ENCODE data around the gene SPATA9. TPM values are rescaled to one million over a fixed set of nuclear protein-coding genes. Genes with fewer than 3 reads are reported as not detected.

The SPATA9 gene
- total and polyA plus RNA-seq, 9 of the 15 experiments (the other 6 are each of a cell fraction or from before 2014, with no cell fraction given): 0.16 to 5.5 (median 0.39) TPM; not detected in 3

- no peak for TF ChIP-seq HOXB6 (CRISPR knock-in tag; IDR thresholded peaks at IDR 0.05; ENCODE audit: borderline replicate concordance)
- no peak for TF ChIP-seq ID3 (CRISPR knock-in tag; IDR thresholded peaks at IDR 0.05)
- TF ChIP-seq ID3 (tag; IDR thresholded peaks at IDR 0.05): no peak
- no peak for TF ChIP-seq ZNF586 (CRISPR knock-in tag; conservative IDR thresholded peaks at IDR 0.05)
- TF ChIP-seq, protein P1, sequence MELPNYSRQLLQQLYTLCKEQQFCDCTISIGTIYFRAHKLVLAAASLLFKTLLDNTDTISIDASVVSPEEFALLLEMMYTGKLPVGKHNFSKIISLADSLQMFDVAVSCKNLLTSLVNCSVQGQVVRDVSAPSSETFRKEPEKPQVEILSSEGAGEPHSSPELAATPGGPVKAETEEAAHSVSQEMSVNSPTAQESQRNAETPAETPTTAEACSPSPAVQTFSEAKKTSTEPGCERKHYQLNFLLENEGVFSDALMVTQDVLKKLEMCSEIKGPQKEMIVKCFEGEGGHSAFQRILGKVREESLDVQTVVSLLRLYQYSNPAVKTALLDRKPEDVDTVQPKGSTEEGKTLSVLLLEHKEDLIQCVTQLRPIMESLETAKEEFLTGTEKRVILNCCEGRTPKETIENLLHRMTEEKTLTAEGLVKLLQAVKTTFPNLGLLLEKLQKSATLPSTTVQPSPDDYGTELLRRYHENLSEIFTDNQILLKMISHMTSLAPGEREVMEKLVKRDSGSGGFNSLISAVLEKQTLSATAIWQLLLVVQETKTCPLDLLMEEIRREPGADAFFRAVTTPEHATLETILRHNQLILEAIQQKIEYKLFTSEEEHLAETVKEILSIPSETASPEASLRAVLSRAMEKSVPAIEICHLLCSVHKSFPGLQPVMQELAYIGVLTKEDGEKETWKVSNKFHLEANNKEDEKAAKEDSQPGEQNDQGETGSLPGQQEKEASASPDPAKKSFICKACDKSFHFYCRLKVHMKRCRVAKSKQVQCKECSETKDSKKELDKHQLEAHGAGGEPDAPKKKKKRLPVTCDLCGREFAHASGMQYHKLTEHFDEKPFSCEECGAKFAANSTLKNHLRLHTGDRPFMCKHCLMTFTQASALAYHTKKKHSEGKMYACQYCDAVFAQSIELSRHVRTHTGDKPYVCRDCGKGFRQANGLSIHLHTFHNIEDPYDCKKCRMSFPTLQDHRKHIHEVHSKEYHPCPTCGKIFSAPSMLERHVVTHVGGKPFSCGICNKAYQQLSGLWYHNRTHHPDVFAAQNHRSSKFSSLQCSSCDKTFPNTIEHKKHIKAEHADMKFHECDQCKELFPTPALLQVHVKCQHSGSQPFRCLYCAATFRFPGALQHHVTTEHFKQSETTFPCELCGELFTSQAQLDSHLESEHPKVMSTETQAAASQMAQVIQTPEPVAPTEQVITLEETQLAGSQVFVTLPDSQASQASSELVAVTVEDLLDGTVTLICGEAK (IDR thresholded peaks at IDR 0.05): peak; percentile 80
- TF ChIP-seq, protein P1 (CRISPR knock-in tag; IDR thresholded peaks at IDR 0.05): no peak
- 0 out of 2 replicates have a peak, but pooled peaks have one; percentile 45 for TF ChIP-seq POLR2A (conservative IDR thresholded peaks at IDR 0.05)
- no peak for TF ChIP-seq RFX5 (IDR thresholded peaks at IDR 0.05; ENCODE audit: low read depth, low read length)
- TF ChIP-seq, protein P2, sequence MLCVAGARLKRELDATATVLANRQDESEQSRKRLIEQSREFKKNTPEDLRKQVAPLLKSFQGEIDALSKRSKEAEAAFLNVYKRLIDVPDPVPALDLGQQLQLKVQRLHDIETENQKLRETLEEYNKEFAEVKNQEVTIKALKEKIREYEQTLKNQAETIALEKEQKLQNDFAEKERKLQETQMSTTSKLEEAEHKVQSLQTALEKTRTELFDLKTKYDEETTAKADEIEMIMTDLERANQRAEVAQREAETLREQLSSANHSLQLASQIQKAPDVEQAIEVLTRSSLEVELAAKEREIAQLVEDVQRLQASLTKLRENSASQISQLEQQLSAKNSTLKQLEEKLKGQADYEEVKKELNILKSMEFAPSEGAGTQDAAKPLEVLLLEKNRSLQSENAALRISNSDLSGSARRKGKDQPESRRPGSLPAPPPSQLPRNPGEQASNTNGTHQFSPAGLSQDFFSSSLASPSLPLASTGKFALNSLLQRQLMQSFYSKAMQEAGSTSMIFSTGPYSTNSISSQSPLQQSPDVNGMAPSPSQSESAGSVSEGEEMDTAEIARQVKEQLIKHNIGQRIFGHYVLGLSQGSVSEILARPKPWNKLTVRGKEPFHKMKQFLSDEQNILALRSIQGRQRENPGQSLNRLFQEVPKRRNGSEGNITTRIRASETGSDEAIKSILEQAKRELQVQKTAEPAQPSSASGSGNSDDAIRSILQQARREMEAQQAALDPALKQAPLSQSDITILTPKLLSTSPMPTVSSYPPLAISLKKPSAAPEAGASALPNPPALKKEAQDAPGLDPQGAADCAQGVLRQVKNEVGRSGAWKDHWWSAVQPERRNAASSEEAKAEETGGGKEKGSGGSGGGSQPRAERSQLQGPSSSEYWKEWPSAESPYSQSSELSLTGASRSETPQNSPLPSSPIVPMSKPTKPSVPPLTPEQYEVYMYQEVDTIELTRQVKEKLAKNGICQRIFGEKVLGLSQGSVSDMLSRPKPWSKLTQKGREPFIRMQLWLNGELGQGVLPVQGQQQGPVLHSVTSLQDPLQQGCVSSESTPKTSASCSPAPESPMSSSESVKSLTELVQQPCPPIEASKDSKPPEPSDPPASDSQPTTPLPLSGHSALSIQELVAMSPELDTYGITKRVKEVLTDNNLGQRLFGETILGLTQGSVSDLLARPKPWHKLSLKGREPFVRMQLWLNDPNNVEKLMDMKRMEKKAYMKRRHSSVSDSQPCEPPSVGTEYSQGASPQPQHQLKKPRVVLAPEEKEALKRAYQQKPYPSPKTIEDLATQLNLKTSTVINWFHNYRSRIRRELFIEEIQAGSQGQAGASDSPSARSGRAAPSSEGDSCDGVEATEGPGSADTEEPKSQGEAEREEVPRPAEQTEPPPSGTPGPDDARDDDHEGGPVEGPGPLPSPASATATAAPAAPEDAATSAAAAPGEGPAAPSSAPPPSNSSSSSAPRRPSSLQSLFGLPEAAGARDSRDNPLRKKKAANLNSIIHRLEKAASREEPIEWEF (CRISPR knock-in tag; IDR thresholded peaks at IDR 0.05): 0 out of 2 replicates have a peak, but pooled peaks have one; percentile 27
- no peak for TF ChIP-seq ZNF146 (CRISPR knock-in tag; IDR thresholded peaks at IDR 0.05; ENCODE audit: unreplicated experiment)
- TF ChIP-seq ETV5 (CRISPR knock-in tag; IDR thresholded peaks at IDR 0.05; ENCODE audit: low read depth): no peak
Observed at GRCh38 chr5:95631991-95632675, 50.7 kb downstream of the SPATA9 start (continued).
